Osteocyte (in vitro differentiated cells): ENCODE data around the gene HPSE2. TPM values are rescaled to one million over a fixed set of nuclear protein-coding genes. Genes with fewer than 3 reads are reported as not detected.

Source experiments
- DNase-seq: peaks from one replicate; pipeline ENCODE4 v3.0.0; 2021; ENCODE audit warnings: mixed read lengths; ENCODE audit not compliant: unreplicated experiment; ENCODE audit errors: extremely low spot score
- H3K27ac Mint-ChIP-seq: one replicate; pipeline ENCODE4 v1.8.0; 2021; ENCODE audit warnings: mild to moderate bottlenecking, mixed read lengths; ENCODE audit not compliant: unreplicated experiment
- H3K27me3 Mint-ChIP-seq: one replicate; pipeline ENCODE4 v1.8.0; 2021; ENCODE audit warnings: mixed read lengths; ENCODE audit not compliant: unreplicated experiment
- H3K36me3 Mint-ChIP-seq: one replicate; pipeline ENCODE4 v1.8.0; 2021; ENCODE audit warnings: mixed read lengths; ENCODE audit not compliant: unreplicated experiment
- H3K4me1 Mint-ChIP-seq: one replicate; pipeline ENCODE4 v1.8.0; 2021; ENCODE audit warnings: mixed read lengths; ENCODE audit not compliant: unreplicated experiment
- H3K4me3 Mint-ChIP-seq: one replicate; pipeline ENCODE4 v1.8.0; 2021; ENCODE audit warnings: mild to moderate bottlenecking, moderate library complexity, mixed read lengths; ENCODE audit not compliant: unreplicated experiment
- H3K9me3 Mint-ChIP-seq: one replicate; pipeline ENCODE4 v1.8.0; 2021; ENCODE audit warnings: mixed read lengths; ENCODE audit not compliant: unreplicated experiment
- CTCF ChIP-seq: fragments of 200-600 bp; sonication (generic); IDR thresholded peaks from 2 replicates; pipeline ENCODE4 v1.5.0; 2021; ENCODE audit warnings: antibody characterized with exemption, mild to moderate bottlenecking, moderate library complexity
- total RNA-seq: library from RNA; stranded (reverse); gene quantifications from 2 replicates; pipeline ENCODE4 v1.2.1, GENCODE V29; 2021

Gene HPSE2
- total RNA-seq, 1 donor from 2014 or later, result not detected

- Mint-ChIP-seq H3K27me3 (no peaks in the 10 kb centered on the region), H3K4me3 (no peak overlapping the region), H3K9me3 (no peaks in the 10 kb centered on the region), H3K27ac (no peak overlapping the region), H3K4me1 (no peaks in the 10 kb centered on the region), H3K36me3 (no peaks in the 10 kb centered on the region)
- TF ChIP-seq CTCF, result no peak
- DNase-seq, result no peak
Measured at GRCh38 chr10:98675902-98676301, 559.8 kb downstream of the HPSE2 start.

DNA sequence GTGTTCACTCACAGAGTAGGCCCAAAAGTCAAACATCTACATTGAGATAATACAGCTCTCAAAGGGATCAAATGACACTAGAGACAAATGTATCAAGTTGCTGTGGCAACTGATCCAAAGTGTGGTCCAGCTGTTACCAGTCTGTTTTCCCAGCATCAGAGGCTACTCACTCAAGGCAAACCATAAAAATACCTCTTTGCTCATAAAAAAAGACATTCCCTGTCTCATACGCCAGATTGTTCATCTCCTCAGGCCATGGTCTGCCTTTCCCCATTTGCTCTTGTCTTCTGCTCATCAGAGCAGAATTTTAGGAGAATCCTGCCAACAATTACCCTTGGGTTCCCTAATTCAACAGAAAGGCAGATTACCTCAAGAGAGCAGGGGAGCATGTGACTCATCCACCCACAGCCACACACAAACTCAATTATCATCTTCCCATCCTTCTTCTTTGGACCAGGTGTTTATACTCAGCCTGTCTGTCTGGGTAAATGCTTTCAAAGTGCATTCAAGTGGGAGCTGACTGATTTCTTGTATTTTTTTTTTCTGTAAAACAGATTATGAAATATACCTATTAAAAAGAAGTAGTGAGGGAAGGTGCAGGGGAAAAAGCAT is 562.4 kb downstream of the HPSE2 start:
- no peak for TF ChIP-seq CTCF

GRCh38 chr10:98667081-98667480 is 568.6 kb downstream of the HPSE2 start:
- Mint-ChIP-seq H3K27me3 (no peaks in the 10 kb centered on the region), H3K36me3 (no peaks in the 10 kb centered on the region), H3K4me1 (no peaks in the 10 kb centered on the region), H3K4me3 (no peak overlapping the region), H3K9me3 (peaks cover 18% of the 10 kb centered on the region), H3K27ac (no peak overlapping the region)
- no peak for TF ChIP-seq CTCF
- DNase-seq, result no peak

More for the DNA sequence above, 562.4 kb downstream of the HPSE2 start:
- Mint-ChIP-seq H3K9me3 (no peaks in the 10 kb centered on the region), H3K4me3 (no peak overlapping the region), H3K4me1 (no peaks in the 10 kb centered on the region), H3K27ac (no peak overlapping the region), H3K36me3 (no peaks in the 10 kb centered on the region), H3K27me3 (no peaks in the 10 kb centered on the region)
- DNase-seq, result no peak

DNA sequence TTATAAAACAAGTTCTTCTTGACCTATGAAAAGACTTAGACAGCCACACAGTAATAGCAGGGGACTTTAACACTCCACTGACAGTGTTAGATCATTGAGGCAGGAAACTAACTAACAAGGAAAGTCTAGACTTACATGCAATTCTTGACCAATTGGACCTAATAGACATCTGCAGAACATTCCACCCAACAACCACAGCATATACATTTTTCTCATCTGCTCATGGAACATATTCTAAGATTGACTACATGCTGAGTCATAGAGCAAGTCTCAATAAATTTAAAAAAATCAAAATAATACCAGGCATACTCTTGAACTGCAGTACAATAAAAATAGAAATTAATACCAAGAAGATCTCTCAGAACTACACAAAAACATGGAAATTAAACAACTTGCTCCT is 569.4 kb downstream of the HPSE2 start:
- H3K27me3 Mint-ChIP-seq, result no peaks in the 10 kb centered on the region
- peaks cover 18% of the 10 kb centered on the region for H3K9me3 Mint-ChIP-seq
- no peak for DNase-seq

More for the DNA sequence above, 569.4 kb downstream of the HPSE2 start:
- no peak overlapping the region for H3K27ac Mint-ChIP-seq
- H3K4me1 Mint-ChIP-seq, result no peaks in the 10 kb centered on the region
- no peaks in the 10 kb centered on the region for H3K36me3 Mint-ChIP-seq
- no peak overlapping the region for H3K4me3 Mint-ChIP-seq
- TF ChIP-seq CTCF, result no peak
